Cardiac fibroblast (primary cell): ENCODE data around the gene MARCHF9.

Experiments
- DNase-seq, 2 donors: peaks; one replicate each; pipeline versions ENCODE4 v3.0.0 to v3.0.0-alpha.2; 2010; ENCODE audit warnings: low read depth in 2 of 2
- H3K4me3 ChIP-seq, 2 donors: replicated peaks in 1 of 2; 1 replicate in 1 of 2; 2 replicates in 1 of 2; pipeline ENCODE4 v1.5.1; 2011; ENCODE audit warnings: low read depth in 2 of 2, low read length in 2 of 2, mild to moderate bottlenecking in 2 of 2, moderate library complexity in 1 of 2
- CTCF ChIP-seq: IDR thresholded peaks from one replicate; pipeline ENCODE4 v1.5.1; 2011; ENCODE audit warnings: low read depth, mild to moderate bottlenecking, low read length, inconsistent platforms

Gene MARCHF9

DNA sequence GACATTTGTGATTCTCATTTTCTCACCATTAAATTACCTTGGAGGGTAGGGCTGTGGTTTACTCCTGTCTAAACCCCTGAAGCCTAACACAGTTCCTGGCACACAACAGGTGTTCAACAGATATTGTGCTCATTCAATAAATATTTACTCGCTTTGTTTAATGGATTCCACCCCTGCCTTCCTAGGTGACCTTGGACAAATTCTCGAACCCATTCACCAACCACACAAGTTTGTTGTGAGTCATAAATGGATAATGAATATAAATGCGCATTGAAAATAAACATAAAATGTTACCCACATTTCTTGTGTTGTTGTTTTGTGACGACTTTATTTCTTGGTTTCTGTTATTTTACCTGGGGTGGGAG lies 27.3 kb downstream of the MARCHF9 start:
- no peak overlapping the region for H3K4me3 ChIP-seq
- DNase-seq = no peak
- TF ChIP-seq CTCF = no peak

- TF ChIP-seq CTCF = peak; percentile 82
- peak; percentile 96 for DNase-seq
- peak within 1 kb of the TSS; percentile 98 to 99 for H3K4me3 ChIP-seq
These were observed 27.9 kb downstream of the MARCHF9 start, which contains the start of gene TSFM for GRCh38 chr12:57782608-57783465. Gene TSFM, plus strand, starts transcription at chr12:57782787. Its CDS starts 15 bp downstream, at chr12:57782802.

DNA sequence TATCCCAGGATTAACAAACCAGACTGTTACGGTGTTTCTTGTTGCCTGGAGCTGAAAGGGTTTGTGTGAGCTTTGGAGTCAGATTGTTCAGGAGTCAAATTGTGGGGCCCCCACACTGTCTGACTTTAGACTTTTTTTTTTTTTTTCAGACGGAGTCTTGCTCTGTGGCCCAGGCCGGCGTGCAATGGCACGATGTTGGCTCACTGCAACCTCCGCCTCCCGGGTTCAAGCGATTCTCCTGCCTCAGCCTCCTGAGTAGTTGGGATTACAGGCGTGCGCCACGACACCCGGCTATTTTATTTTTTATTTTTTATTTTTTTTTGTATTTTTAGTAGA lies 28.5 kb downstream of the MARCHF9 start:
- peak overlapping the region; percentile 98 to 99 for H3K4me3 ChIP-seq
- TF ChIP-seq CTCF = no peak
- no peak for DNase-seq

GRCh38 chr12:57783861-57784260 lies 29.0 kb downstream of the MARCHF9 start:
- TF ChIP-seq CTCF = no peak
- DNase-seq = no peak
- no peak overlapping the region for H3K4me3 ChIP-seq

- DNase-seq = peak; percentile 78 to 86
- no peak for TF ChIP-seq CTCF
- no peak overlapping the region for H3K4me3 ChIP-seq
These were observed 39.0 kb downstream of the MARCHF9 start for GRCh38 chr12:57793920-57794319.

- no peak for TF ChIP-seq CTCF
- H3K4me3 ChIP-seq = no peak overlapping the region
- peak in 1 of 2 donors; percentile 40 for DNase-seq
These were observed 40.5 kb downstream of the MARCHF9 start for GRCh38 chr12:57795354-57795753.
